Measurements from ENCODE around the gene FFAR1.

DNA sequence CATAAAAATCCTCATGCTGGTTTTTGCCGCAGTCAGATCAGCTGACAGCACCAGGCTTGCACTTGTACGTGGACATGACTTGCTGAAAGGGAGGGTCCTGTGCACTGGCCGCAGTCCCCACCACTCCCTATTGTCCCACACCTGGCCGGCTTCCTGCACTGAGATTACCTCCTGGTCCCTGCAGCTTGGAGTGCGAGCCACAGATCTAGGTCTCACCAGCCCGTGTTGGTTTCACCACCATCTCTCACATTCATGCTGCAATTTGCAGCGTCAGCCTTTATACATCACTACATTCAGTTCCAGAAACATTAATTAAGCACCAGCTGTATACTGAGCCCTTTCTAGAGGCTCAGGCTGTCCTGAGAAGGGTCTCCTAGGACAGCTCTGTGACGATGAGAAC is 33.7 kb upstream of the FFAR1 start:
- TF ChIP-seq POLR2A (IDR thresholded peaks at IDR 0.05; ENCODE audit: control extremely low read depth in 1 of 2, low read depth in 2 of 2, low read length in 2 of 2) (no peak), EZH2 (IDR thresholded peaks at IDR 0.05; ENCODE audit: low read depth, low read length, severe bottlenecking) (no peak), SP2 (IDR thresholded peaks at IDR 0.05; ENCODE audit: low read length) (no peak), RAD21 (IDR thresholded peaks at IDR 0.05 in 1 of 2, conservative IDR thresholded peaks at IDR 0.05 in 1 of 2; ENCODE audit: low read depth in 2 of 2, low read length in 2 of 2) (no peak)
- TF ChIP-seq, protein P1, sequence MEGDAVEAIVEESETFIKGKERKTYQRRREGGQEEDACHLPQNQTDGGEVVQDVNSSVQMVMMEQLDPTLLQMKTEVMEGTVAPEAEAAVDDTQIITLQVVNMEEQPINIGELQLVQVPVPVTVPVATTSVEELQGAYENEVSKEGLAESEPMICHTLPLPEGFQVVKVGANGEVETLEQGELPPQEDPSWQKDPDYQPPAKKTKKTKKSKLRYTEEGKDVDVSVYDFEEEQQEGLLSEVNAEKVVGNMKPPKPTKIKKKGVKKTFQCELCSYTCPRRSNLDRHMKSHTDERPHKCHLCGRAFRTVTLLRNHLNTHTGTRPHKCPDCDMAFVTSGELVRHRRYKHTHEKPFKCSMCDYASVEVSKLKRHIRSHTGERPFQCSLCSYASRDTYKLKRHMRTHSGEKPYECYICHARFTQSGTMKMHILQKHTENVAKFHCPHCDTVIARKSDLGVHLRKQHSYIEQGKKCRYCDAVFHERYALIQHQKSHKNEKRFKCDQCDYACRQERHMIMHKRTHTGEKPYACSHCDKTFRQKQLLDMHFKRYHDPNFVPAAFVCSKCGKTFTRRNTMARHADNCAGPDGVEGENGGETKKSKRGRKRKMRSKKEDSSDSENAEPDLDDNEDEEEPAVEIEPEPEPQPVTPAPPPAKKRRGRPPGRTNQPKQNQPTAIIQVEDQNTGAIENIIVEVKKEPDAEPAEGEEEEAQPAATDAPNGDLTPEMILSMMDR (IDR thresholded peaks at IDR 0.05; ENCODE audit: control extremely low read depth in 1 of 3, insufficient read depth in 1 of 3, low read depth in 1 of 3, low read length in 3 of 3) = no peak
